GM19240 (cell line): Measurements from ENCODE around the gene PSD2.

ENCODE experiments used
- DNase-seq: peaks from one replicate; pipeline ENCODE4 v3.0.0; 2011; ENCODE audit warnings: low spot score; ENCODE audit not compliant: insufficient read length

The PSD2 gene

DNA sequence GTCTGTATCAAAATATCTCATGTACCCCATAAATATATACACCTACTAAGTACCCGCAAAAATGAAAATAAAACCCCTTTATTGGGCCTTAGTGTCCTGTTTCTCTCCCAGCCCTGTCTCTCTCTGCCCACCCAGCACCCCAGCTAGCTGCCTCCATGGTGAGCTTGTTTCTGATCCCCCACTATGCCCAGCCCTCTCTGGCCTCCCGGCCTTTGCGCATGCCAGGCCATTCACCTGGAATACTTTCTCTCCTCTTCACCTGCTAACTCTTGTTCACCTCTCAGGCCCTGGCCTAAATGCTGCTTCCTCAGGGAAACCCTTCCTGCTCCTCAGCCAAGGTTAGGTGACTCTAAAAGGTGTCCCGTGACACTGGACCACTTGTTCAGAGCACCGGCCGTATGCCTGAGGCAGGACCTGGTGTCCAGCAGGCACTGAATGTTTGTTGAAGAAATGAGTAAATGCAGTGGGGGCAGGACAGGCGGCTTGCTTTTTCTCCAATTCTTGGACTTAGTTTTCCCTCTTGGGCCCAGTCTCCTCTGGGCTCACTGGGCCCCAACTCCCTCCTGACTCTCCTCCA lies 58.5 kb downstream of the PSD2 start:
- DNase-seq, result no peak

DNA sequence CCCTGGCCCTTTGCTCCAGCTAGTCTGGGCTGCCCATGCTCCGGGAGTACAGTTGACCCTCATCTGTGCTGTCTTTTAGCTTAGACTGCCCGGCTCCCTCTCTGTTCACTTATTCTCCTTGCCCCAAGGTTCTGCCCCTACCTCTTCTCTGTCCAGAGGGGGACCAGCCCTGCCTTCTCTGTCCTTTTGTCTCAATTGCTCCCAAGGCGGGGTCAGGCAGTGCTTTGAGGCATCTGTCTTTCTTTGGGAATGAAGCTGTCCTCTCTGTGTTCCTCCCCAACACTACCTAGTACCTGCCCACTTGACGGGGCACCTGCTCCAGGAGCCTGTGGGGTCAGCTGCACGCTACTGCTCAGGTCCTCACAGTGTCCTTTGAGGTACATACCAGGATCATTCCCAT lies 59.3 kb downstream of the PSD2 start:
- no peak for DNase-seq

DNA sequence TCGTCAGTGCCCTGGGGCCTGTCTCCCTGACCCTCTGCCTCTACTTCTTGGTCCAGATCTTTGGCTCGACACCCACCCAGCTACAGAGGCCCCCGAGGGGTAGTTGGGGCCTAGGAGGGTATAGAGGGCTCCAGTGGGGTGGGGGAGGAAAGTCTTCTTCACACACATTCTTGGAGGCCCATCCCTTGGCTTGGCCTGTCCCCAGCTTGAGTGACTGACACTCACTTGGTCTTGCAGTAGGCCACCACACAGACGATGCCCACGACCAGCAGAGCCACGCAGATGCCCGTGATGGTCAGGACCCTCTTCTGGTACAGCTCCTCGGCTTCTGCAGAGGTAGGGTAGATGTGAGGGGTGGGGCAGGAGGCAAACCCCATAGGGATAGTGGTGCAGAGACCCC lies 59.8 kb downstream of the PSD2 start:
- no peak for DNase-seq

DNA sequence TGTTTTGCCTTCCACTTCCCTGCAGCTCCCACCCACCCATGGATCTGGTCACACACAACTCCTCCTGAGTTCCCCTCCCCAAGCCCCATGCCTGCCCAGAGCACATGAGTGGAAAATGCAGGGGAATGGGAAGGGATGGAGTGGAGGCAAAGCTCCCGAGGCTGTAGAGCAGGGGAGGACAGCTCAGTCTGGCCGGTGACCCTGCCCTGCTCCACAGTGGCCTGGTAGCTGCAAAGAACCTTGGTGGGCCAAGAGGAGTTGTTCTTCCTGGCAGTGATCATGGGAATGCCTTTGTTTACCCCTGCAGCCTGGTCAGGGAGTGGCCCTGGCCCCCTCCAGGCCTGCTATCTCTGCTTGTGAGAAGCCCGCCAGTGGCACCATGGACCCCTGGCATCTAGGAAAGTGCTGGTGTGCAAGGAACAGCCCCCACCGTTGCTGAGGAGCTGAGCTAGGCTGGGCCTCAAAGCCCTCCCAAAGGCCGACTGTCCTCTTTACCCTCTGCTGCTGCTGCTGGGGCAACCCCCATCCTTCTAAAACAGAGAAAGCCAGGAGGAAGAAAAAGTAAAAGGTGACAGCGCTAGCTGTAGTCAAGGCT lies 60.4 kb downstream of the PSD2 start:
- no peak for DNase-seq

DNA sequence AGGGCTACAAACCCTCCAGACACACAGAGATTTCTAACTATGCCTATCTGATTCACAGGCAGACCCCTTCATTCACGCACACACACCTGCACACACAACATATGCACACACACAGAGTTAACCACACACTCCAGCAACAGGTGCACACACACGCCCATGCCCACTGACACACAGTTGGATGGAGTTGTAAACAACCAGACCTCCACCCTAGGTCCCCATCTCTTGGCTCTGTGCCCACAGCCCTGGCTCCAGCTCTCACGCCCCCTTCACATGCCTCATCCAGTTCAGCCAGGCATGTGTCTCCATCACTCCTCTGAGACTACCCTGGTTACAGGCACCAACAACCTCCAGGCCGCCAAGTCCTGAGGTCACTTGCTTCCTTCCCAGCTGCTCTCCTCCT lies 61.1 kb downstream of the PSD2 start:
- DNase-seq, result no peak

DNA sequence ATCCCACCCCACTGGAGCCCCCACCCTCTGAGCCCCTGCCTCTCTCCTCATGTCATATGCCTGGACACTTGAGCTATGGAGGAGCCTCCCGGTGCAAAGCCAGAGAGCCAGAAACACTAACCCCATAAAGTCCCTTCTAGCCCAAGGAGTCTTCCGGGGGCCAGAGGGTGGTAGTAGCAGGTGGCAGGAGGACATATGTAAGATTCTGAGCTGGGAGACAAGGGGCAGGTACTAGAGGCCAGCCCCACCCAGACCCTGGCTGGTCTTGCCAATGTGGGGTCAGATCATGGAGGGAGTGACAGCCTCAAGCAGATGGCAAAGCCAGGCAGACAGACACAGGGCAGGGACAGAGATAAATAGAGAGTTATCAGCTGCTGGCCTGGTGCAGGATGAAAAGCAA lies 63.4 kb downstream of the PSD2 start:
- no peak for DNase-seq

DNA sequence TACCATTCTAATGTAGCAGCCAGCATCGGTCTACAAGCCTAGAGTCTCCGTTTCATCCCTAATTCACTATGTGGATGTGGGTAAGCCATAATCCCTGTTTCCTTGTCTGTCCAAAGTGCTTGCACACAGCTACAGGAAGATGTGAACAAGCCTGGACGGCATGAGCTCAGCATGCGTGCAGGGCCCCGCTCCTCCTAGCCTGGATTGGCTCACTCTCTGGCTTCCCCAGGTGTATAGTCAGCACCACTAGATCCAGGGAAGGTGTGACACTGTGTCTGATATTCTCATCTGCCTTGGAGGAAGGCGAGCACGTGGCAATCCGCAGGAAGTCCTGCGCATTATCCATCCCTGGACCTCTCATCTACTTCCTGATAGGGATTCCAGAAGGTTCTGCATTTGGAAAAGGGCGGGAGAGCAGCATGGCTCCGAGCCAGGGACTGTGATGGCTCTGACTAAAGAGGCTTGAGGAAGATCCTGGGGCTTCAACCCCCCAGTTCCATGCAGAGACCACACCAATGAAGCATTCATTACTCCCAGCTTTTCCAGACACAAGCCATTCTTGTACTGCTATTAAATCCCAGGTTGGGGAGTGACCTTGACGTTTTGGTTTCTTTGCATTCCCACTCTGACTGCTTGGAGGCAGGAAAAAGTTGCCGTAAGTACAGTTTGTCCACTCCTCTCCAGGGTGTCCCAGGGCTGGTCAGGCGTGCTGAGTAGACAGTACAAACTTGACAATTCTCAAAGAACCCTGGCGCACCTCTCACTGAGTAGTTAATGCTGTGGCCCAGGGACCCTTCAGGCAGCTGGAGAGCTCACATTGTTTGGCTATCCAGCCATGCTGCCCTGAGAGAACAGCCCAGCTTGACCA lies 65.6 kb downstream of the PSD2 start:
- no peak for DNase-seq

DNA sequence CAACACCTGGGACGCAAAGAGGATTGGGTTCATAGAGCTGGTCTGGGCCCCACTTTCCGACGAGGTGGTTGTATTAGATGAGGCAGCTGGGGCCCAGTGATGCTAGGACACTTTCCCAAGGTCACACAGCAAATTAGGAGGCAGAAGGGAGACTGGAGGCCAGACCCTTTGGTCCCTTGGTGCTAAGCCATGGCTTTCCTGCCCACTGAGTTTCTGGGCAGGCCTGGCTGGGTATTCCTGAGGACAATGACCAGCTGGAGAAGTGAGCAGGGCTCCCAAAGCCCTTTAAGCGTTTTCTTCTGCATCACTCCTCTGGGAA lies 66.2 kb downstream of the PSD2 start:
- no peak for DNase-seq

DNA sequence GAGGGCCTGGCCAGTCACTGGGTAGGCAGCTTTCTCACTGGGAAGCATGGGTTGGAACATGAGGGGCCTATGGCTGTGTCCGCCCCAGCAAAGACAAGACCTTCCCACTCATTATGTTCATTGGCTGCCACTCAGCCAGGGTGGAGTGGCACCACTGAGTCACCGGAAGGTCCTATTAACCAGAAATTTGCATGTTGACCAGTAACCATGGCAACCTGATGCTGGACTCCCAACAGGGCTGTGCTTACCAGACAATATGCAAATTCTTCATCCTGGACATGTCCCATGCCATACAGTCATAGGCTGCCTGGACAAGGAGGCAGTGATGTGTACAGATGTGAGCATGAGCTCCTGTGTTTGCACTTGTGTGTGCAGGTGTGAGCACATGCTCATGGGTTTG lies 66.7 kb downstream of the PSD2 start:
- no peak for DNase-seq

DNA sequence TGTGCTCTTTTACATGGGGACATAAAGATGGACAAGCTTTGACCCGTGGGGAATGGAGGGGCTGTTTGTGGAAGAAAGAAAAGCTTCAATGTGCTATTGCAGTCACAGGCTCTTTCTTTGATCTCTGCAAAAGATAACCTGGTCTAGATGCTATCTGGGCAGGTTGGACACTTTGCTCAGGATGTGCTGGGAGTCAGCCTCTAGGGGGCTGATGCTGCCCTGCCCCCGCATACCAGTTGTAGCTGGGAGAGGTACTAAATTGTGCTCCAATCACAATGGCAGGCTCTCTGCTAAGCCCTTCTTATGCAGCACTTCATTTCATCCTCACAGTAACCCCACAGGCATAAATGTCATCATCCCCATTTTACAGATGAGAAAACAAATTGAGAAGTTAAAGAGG lies 67.2 kb downstream of the PSD2 start:
- no peak for DNase-seq

DNA sequence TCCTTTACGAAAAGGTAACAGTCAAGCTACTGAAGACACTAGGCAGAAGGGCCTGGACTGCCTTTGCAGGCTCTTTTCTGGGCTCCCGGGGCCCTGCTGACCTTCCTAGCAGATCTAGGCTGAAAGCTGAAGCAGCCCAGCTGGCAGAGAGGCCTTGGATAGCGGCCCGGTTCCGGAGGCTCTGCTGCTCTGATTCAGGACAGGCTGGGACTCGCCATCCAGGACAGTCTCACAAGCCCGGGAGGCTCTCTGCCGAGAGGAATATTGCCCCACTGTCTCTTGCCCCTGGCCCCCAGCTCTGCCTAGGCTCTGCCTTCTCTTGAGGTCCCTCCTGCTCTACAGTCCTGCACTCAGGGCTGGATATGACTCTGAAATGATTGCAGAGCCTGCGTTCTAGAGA lies 67.8 kb downstream of the PSD2 start:
- DNase-seq, result no peak

DNA sequence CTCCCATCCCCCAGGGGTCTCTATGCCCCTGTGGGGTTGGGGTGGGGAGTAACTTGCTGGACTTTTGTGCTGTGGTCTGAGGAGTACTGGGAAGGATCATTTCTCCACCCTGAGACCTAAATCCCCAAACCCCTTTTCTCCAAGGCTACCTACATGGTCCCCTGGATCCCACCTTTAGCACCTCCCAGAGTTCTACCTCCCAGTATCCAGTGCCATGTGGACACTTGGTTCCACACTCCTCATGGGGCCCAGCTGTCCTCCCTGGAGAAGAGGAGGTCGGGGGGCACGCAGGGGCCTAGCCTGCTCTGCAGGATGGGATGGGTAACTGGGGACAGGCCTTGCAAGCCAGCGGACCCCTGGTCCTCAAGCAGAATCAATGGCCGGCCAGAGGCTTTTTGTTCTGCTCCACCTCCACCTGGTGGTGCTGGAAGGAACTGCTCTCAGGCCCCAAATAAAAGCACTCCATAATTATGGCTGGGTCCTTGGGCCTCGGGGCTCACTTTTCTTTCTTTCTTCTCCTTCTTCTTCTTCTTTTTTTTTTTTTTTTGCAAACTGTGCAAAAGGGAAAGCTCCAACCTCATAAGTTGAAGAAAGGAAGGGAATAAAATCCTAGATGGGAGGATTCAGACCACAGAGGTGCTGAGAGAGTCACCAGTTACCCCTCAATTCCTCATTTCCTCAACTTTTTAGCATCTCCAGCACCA lies 68.4 kb downstream of the PSD2 start:
- DNase-seq, result peak; percentile 75

DNA sequence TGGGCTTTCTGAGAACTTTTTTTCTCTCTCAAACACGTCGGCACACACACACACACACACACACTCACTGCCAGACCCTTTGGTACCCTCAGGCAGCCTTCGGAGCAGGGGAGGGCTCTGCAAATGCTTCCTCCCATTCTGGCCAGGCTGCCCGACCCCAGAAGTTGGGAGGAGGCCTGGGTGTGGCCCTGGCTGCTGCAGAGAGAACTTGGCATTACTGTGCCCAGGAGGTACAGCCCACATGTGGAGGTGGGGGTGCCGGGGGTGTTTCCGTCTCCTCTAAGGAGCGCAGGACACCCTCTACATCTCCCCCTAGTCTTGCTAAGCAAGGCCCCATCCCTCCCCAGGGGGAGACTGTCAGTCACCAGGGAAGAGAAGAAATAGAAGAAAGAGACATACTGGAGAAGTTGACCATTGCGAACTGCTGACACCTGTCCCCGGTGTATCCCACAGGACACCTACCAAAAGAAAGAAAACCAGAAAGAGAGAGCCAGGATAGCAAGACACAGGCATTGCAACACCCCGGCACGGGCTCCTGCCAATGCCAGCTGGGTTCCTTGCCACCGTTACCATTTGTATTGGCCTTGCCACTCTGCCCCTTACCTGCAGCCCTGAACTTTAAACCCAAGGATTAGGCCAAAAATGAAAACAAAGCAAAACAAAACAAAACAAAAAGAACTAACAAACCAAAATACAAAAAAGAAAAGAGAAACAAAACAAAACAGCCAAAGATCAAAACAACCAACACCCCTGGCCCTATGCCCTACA lies 69.3 kb downstream of the PSD2 start:
- DNase-seq, result no peak

DNA sequence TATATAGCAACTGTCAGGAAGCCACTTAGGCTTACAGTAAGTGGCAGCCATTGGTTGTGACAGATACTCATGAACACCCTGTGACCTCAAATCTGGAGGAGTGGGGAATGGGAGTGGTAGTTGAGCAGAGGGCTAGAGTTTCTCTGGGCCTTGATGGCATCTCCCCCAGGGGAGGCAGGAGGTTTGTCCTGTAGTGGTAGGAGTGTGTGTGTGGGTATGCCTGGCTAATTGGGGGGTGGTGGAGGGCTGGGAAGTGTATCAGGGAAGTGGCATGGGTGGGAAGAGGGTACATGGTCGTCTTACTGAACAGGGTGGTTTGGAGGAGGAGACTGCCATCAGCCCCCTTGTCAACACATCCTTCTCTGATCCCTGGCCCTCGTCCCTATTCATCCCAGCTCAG lies 71.5 kb downstream of the PSD2 start:
- no peak for DNase-seq

DNA sequence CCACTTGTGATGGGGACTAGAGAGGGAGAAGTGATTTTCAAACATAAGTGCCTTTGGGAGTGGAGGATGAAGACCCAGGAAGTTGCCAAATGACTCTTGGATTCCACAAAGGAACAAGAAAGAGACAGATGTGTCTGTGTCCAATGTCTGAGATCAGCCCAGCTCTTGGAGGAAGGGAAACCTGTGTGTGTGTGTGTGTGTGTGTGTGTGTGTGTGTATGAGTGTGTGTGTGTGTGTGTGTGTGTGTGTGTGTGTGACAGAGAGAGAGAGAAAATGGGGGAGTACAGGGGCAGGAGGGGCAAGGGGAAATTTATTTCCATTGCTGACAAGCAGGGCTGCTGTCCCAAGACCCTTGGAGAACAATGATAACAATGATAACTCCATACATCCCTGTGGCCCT lies 72.0 kb downstream of the PSD2 start:
- DNase-seq, result no peak

DNA sequence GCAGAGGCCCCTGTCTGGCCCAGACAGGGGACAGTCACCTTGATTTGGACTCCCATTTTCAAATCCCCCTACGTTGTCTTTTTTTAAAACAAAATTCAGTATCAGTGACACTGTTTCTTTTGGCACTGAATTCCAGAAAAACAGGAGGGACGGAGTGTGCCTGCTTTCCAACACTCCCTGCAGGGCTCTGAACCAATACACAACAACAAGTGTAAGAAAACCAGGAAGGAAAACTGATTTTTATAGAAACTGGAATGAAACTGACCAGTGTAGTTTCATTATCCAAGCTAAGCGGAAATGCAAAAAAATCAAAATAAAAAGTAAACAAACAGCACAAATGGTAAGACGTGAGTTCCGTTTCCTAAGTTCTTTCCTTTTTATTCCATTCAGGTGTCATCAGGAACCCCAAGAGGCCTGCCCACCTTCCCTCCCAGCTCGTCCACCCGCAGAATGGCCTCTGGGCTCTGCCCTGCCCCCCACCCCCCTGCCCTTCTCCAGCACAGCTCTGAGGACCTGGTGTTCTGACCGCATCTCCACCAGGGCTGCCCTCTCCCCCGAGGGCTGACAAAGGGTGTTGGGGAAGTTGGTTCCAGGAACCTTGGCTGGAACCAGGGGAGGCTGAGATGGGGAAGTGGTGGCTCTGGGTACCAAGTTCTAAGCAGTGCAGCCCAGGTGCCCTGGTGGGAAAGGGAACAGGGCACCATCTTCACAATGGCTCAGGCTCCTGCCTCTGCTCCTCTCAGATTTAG lies 73.6 kb downstream of the PSD2 start:
- DNase-seq, result no peak

DNA sequence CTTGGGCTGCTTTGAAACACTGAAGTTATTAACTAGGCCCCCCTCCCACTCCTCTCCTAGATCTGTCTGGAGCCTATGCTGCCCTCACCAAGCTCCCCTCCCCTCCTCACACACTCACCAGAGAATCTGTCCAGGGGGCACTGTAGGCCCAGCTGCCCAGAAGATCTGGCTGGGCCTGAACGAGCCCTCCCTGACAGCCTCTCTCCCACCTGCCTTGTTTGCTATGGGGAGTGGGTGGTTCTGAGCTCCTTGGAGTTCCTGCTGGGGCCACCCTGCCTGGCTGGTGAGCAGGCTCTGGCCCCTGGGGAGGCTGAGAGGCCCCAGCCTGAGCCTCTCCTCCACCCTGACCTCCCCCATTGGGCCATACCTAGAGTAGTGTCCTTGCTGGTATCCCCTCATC lies 75.1 kb downstream of the PSD2 start:
- no peak for DNase-seq

DNA sequence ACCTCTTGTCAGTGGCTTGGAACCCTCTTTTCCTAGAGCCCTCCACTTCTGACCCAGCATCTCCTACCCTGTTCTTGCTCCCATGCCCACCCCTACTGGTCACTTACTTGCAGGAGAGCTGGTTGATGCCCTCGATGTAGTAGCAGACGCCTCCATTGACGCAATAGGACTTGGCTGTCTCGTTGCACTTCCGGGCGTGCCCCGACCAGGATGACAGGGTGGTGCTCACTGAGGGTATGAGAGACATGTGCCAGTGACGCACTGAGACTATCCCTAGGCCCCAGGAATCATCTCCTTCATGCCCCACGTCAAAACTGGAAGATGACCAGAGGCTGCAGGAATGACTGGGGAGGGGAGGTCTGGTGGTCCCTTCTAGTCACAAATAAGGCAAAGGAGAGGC lies 76.0 kb downstream of the PSD2 start:
- DNase-seq, result no peak

DNA sequence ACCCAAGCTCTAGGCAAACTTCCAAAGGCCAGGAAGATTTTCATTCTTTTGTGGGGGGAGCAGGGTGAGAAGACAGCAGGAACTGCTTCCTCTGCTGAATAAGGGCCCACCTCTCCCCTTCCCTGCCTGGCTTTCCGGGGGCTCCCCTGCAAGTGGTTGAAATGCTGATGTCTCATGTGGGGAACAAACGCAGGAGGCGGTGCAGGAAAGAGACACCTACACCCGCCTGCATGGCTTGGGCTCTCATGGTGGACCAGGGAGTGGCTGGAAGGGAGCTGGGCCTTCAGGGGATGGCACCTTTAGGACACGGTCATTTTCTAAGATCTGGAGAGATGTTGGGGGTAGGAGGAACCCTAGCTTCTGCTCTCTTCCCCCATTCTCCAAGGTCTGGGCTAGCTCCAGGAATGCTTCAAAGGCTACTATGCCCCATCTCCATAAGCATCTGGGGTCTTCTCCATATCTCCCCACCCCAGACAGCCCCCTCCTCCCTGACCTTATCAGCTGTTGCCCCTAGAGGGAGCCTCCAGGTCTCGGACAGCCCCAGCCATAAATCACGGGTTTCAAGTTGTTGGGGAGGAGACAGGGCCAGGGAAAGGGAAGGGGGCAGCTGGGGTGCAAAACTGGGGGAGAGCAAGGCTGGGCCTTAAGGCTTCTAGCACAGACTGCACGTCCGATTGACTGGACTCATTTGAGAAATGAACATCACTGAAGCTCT lies 76.6 kb downstream of the PSD2 start:
- DNase-seq, result no peak
